Fibroblast of mammary gland (primary cell): Measurements from ENCODE around the gene SNCG.
A peak's percentile ranks its signal among the peaks of the same experiment; 100 is the strongest.

ENCODE experiments used
- DNase-seq: peaks from one replicate; pipeline ENCODE4 v3.0.0-alpha.2; 2010; ENCODE audit warnings: low read depth
- H3K4me3 ChIP-seq: 2 replicates; pipeline ENCODE4 v1.5.1; 2011; ENCODE audit warnings: low read depth, mild to moderate bottlenecking, low read length, moderate library complexity; ENCODE audit not compliant: control insufficient read depth
- TF ChIP-seq, protein P1 (sequence below): conservative IDR thresholded peaks from 2 replicates; pipeline ENCODE4 v1.5.1; 2011; ENCODE audit warnings: low read depth, low read length, inconsistent platforms; ENCODE audit not compliant: control insufficient read depth, insufficient read depth

The SNCG gene

DNA sequence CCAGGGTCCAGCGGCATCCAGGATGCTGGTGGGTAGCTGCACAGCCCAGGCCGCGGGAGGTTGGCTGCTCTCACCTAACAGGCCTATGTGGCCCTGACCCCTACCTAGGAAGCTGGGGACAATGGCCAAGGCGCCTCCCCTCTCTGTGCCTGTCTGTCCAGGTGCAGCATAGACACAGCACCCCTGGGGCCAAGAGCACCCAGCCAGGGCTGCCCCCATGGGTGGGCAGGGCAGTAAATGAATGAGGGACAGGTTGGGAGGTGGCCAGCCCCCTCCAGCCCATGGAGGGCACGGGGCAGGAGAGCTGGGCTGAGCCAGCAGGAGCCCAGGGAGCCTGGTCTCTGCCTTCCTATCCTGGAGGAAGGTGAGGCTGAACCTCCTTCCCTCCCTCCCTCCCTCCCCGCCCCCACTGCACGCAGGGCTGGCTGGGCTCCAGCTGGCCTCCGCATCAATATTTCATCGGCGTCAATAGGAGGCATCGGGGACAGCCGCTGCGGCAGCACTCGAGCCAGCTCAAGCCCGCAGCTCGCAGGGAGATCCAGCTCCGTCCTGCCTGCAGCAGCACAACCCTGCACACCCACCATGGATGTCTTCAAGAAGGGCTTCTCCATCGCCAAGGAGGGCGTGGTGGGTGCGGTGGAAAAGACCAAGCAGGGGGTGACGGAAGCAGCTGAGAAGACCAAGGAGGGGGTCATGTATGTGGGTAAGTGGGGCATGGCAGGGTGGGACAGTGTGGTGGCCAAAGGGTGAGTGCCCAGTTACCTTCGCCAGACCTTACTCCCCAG lies at the start of gene SNCG:
SNCG (plus strand) TSS at position 484 of the 785 bp plus-strand sequence; CDS start at position 583, 99 bp downstream.
- TF ChIP-seq, protein P1, sequence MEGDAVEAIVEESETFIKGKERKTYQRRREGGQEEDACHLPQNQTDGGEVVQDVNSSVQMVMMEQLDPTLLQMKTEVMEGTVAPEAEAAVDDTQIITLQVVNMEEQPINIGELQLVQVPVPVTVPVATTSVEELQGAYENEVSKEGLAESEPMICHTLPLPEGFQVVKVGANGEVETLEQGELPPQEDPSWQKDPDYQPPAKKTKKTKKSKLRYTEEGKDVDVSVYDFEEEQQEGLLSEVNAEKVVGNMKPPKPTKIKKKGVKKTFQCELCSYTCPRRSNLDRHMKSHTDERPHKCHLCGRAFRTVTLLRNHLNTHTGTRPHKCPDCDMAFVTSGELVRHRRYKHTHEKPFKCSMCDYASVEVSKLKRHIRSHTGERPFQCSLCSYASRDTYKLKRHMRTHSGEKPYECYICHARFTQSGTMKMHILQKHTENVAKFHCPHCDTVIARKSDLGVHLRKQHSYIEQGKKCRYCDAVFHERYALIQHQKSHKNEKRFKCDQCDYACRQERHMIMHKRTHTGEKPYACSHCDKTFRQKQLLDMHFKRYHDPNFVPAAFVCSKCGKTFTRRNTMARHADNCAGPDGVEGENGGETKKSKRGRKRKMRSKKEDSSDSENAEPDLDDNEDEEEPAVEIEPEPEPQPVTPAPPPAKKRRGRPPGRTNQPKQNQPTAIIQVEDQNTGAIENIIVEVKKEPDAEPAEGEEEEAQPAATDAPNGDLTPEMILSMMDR = no peak
- peak within 1 kb of the TSS; percentile 4 for H3K4me3 ChIP-seq
- peak; percentile 25 for DNase-seq

DNA sequence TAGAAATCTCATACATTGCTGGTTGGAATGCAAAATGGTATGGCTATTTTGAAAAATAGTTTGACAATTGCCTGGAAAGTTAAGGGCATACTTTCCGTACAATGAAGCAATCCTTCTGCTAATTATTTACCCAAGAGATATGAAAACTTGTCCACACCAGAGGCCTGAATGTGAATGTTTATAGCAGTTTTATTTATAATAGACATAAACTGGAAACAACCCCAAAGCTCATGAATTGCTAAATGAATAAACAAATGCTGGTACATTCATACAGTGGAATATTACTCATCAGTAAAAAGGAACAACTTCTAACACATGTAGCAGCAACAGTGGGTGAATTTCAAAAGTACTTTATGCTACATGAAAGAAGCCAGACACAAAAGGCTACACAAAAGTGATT lies 43.7 kb upstream of the SNCG start:
- TF ChIP-seq, protein P1 = no peak
- DNase-seq = no peak
- no peak overlapping the region for H3K4me3 ChIP-seq

DNA sequence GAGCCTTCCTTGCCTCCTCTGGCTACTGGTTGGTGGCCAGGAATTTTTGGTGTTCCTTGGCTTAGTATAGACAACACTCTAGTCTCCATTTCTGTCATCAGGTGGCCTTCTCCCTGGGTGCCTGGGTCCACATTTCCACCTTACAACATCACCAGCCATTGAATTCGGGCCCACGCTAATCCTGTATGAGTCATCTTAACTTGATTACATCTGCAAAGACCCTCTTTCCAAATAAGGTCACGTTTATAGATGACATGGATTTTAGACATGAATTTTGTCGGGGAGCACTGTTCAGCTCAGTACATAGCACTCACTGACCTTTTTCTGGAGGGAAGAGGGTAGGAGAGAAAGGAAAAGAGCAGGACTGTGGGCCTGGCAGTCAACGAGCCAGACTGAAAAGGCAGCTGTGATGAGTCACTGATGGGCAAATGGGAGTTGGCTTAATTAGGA lies 40.4 kb upstream of the SNCG start:
- DNase-seq = peak; percentile 59
- H3K4me3 ChIP-seq = no peak overlapping the region

DNA sequence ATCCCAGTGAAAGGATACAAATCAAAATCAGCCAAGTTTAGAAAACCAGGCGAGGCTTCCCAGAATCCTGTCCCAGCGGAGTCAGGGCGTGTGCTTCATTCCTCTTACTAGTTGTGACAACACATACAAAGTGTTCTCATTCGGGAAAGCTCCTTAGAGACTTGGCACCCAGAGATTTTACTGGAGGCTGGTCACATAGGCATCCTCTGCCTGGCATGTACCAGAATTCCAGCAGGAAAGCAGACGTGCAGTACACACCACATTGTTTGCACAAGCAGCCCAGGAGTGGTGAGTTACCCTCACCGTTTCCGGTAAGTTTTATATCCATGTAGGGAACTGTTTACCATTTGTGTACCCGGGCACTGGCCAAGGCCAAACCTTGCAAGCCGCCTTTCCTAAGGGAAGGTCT lies 35.8 kb upstream of the SNCG start:
- no peak for DNase-seq
- no peak overlapping the region for H3K4me3 ChIP-seq
- TF ChIP-seq, protein P1 = no peak

More for the DNA sequence above, 40.4 kb upstream of the SNCG start:
- TF ChIP-seq, protein P1 = no peak

DNA sequence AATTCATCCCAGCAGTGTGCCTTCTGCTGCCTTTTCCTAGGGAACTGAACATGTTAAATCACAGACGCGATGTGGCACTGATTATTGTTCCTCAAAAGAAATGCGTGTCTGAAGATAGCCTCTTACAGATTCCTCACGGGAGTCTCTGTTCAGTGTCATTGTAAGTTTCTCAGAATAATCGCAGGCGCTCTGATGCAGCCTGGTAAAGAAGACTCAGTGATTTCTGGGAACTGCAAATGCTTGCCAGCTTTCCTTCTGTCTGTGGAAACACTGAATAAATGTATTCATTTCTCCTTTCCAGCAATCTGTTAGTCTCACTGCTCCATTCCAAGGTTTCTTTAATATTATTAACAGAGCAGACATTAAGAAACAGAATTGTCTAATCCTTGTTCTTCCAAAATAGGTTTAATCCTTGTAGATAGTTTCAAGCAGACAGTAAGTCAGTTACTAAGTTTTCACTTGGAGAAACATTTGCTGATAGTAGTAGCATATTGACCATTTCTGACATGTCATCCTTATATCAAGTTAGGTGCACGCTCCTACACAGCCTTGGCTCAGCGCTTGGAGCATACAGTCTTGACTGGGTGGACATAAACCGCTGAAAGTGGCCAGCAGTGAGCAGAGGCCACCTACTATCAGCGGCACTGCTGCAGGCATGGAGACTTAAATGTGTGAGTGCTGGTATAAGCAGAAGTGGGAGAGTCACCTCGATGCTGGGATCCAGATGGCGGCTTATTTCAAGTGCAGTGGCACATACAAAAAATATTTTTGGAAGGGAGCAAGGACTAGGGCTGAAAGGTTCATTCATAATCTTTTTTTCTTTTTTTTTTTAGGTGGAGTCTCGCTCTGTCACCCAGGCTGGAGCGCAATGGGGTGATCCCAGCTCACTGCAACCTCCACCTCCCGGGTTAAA lies 28.7 kb upstream of the SNCG start:
- no peak for DNase-seq
- H3K4me3 ChIP-seq = no peak overlapping the region
- TF ChIP-seq, protein P1 = no peak

DNA sequence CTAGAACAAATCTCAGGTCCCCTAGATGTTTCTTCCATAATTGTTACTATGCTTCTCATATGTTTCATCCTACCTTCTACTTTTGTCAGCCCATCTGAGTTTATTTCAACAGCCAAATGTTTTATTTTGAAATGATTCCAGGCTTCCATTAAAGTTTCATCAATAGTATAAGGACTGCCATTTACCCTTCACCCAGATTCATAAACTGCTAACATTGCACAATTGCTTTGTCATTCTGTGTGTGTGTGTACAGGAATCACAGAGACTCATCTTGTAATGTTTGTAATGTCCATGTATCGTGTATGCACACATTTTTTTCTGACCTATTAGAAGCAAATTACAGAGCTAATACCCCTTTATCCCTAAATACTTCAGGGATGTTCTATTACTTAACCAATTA lies 26.5 kb upstream of the SNCG start:
- no peak overlapping the region for H3K4me3 ChIP-seq
- DNase-seq = peak; percentile 91
- TF ChIP-seq, protein P1 = no peak
